ENCODE results near the gene ZBTB9. TPM values are rescaled to one million over a fixed set of nuclear protein-coding genes. Genes with fewer than 3 reads are reported as not detected.

The ZBTB9 gene
- total RNA-seq, 1 experiment from 2014 or later = 19.4 TPM

GRCh38 chr6:33407132-33407718 is 47.2 kb upstream of the ZBTB9 start:
- TF ChIP-seq ZNF532 (CRISPR knock-in tag; IDR thresholded peaks at IDR 0.05; ENCODE audit: borderline replicate concordance) (no peak), ZNF138 (CRISPR knock-in tag; conservative IDR thresholded peaks at IDR 0.05) (no peak), RELA (CRISPR knock-in tag; IDR thresholded peaks at IDR 0.05; ENCODE audit: borderline replicate concordance) (no peak), ETV6 (CRISPR knock-in tag; IDR thresholded peaks at IDR 0.05) (no peak), ATF6 (CRISPR knock-in tag; IDR thresholded peaks at IDR 0.05) (no peak), ZNF317 (CRISPR knock-in tag; IDR thresholded peaks at IDR 0.05; ENCODE audit: borderline replicate concordance, low read depth) (no peak), ZMAT4 (CRISPR knock-in tag; IDR thresholded peaks at IDR 0.05) (no peak), NR3C1 (CRISPR knock-in tag; conservative IDR thresholded peaks at IDR 0.05; ENCODE audit: low read depth) (no peak), SOX15 (CRISPR knock-in tag; IDR thresholded peaks at IDR 0.05) (no peak), ERG (CRISPR knock-in tag; IDR thresholded peaks at IDR 0.05) (no peak)
- TF ChIP-seq, protein P1, sequence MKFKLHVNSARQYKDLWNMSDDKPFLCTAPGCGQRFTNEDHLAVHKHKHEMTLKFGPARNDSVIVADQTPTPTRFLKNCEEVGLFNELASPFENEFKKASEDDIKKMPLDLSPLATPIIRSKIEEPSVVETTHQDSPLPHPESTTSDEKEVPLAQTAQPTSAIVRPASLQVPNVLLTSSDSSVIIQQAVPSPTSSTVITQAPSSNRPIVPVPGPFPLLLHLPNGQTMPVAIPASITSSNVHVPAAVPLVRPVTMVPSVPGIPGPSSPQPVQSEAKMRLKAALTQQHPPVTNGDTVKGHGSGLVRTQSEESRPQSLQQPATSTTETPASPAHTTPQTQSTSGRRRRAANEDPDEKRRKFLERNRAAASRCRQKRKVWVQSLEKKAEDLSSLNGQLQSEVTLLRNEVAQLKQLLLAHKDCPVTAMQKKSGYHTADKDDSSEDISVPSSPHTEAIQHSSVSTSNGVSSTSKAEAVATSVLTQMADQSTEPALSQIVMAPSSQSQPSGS (CRISPR knock-in tag; IDR thresholded peaks at IDR 0.05; ENCODE audit: borderline replicate concordance, low read depth) = no peak
- TF ChIP-seq, protein P2, sequence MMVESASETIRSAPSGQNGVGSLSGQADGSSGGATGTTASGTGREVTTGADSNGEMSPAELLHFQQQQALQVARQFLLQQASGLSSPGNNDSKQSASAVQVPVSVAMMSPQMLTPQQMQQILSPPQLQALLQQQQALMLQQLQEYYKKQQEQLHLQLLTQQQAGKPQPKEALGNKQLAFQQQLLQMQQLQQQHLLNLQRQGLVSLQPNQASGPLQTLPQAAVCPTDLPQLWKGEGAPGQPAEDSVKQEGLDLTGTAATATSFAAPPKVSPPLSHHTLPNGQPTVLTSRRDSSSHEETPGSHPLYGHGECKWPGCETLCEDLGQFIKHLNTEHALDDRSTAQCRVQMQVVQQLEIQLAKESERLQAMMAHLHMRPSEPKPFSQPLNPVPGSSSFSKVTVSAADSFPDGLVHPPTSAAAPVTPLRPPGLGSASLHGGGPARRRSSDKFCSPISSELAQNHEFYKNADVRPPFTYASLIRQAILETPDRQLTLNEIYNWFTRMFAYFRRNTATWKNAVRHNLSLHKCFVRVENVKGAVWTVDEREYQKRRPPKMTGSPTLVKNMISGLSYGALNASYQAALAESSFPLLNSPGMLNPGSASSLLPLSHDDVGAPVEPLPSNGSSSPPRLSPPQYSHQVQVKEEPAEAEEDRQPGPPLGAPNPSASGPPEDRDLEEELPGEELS (CRISPR knock-in tag; IDR thresholded peaks at IDR 0.05) = no peak
- TF ChIP-seq, protein P3, sequence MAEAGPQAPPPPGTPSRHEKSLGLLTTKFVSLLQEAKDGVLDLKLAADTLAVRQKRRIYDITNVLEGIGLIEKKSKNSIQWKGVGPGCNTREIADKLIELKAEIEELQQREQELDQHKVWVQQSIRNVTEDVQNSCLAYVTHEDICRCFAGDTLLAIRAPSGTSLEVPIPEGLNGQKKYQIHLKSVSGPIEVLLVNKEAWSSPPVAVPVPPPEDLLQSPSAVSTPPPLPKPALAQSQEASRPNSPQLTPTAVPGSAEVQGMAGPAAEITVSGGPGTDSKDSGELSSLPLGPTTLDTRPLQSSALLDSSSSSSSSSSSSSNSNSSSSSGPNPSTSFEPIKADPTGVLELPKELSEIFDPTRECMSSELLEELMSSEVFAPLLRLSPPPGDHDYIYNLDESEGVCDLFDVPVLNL (CRISPR knock-in tag; IDR thresholded peaks at IDR 0.05; ENCODE audit: borderline replicate concordance, low read depth) = no peak
- Mint-ChIP-seq H3K9me3 (no peaks in the 10 kb centered on the region), H3K36me3 (peaks cover 51% of the 10 kb centered on the region), H3K4me3 (no peak overlapping the region), H3K27me3 (ENCODE audit: low read depth) (no peaks in the 10 kb centered on the region), H3K27ac (no peak overlapping the region), H3K4me1 (peaks cover 12% of the 10 kb centered on the region)
- CTCF ChIA-PET = no interaction called here
- DNase-seq (ENCODE audit: low spot score) = no peak
- no peak for ATAC-seq
- POLR2A ChIA-PET = no interaction called here

All from WTC11 (cell line).